Thymus (tissue), 11 donors: ENCODE measurements around the gene AMZ2. TPM values are rescaled to one million over a fixed set of nuclear protein-coding genes. Genes with fewer than 3 reads are reported as not detected.
A peak's percentile ranks its signal among the peaks of the same experiment; 100 is the strongest.
"Not testable (repeated sequence)": the region's sequence is repeated elsewhere in the genome, so short reads cannot be mapped to it uniquely, and the experiment has no call there.

Experiments
- DNase-seq, 9 donors: peaks; one replicate each; pipeline ENCODE4 v3.0.0-alpha.2; 2013; ENCODE audit warnings: low spot score in 9 of 9, low read depth in 6 of 9, missing footprints in 1 of 9
- H3K27ac ChIP-seq, 2 donors: one replicate each; pipeline ENCODE4 v1.5.1; 2013; ENCODE audit warnings: control low read depth in 1 of 2, low read depth in 1 of 2, low read length in 1 of 2, mild to moderate bottlenecking in 1 of 2, moderate library complexity in 1 of 2
- H3K27me3 ChIP-seq, 2 donors: one replicate each; pipeline ENCODE4 v1.5.1; 2013; ENCODE audit warnings: low read length in 1 of 2; ENCODE audit not compliant: control insufficient read depth in 2 of 2, insufficient read depth in 1 of 2
- H3K36me3 ChIP-seq, 2 donors: one replicate each; pipeline ENCODE4 v1.5.1; 2013; ENCODE audit warnings: low read length in 1 of 2, mild to moderate bottlenecking in 1 of 2, moderate library complexity in 1 of 2; ENCODE audit not compliant: control insufficient read depth in 2 of 2, insufficient read depth in 2 of 2
- H3K4me1 ChIP-seq, 2 donors: one replicate each; pipeline ENCODE4 v1.5.1; 2013; ENCODE audit warnings: low read length in 2 of 2; ENCODE audit not compliant: control insufficient read depth in 2 of 2, insufficient read depth in 2 of 2
- H3K4me3 ChIP-seq, 2 donors: one replicate each; pipeline ENCODE4 v1.5.1; 2013; ENCODE audit warnings: low read length in 2 of 2, control low read depth in 1 of 2, mild to moderate bottlenecking in 1 of 2
- H3K9me3 ChIP-seq, 2 donors: one replicate each; pipeline ENCODE4 v1.5.1; 2013; ENCODE audit warnings: low read length in 1 of 2, mild to moderate bottlenecking in 1 of 2; ENCODE audit not compliant: control insufficient read depth in 2 of 2, insufficient read depth in 1 of 2
- WGBS: extraction: QIAGEN DNeasy Blood & Tissue Kit; methylation state at CpG from one replicate; pipeline ENCODE4 v1.1.7; 2013; 5-methylcytosine and 5-hydroxymethylcytosine counted together
- polyA plus RNA-seq: library from polyadenylated mRNA; stranded (reverse); fragments of 200-250 nt; gene quantifications from one replicate; pipeline ENCODE4 v1.2.3, GENCODE V29; 2013
- total RNA-seq: library from RNA; stranded (reverse); fragments of 120-200 nt; gene quantifications from one replicate; pipeline ENCODE4 v1.2.4, GENCODE V29; 2013
- donor health status: healthy.

The AMZ2 gene
- total and polyA plus RNA-seq, 2 donors, result 64.5 to 112 TPM

DNA sequence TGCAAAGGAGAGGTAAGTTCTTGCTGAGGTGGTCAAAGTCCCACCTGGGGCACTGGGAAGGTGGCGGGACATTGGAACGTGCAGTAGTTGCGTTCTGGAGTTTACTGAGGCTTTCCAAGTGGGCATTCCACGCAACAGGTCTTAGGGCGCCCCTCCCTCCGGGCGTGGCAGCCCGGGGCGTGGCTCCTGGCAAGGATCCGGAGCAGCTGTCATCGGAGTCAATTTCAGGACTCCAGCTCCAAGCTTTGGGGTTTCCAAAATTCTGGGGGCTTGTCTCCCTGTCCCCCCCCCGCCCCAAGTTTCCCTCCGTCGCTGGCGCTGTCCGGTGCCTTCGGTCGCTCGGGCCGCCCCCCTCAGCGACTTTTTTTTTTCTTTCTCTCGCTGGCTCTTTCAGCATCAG, 43.1 kb upstream of the AMZ2 start:
- 3% methylated on average over 22 of the region's 22 CpGs for WGBS
- Histone ChIP-seq H3K36me3 (peaks cover 6 to 7% of the 10 kb centered on the region in 2 donors), H3K9me3 (peaks cover 0 to 5% of the 10 kb centered on the region in 2 donors), H3K27me3 (peaks cover 15 to 40% of the 10 kb centered on the region in 2 donors), H3K4me1 (peaks cover 16 to 24% of the 10 kb centered on the region in 2 donors), H3K27ac (peak overlapping the region in 1 of 2 donors; percentile 26), H3K4me3 (peak overlapping the region; percentile 83 to 84)
- DNase-seq, result no peak

- Histone ChIP-seq H3K27me3 (peaks cover 9 to 34% of the 10 kb centered on the region in 2 donors), H3K4me1 (peaks cover 13 to 18% of the 10 kb centered on the region in 2 donors), H3K9me3 (peaks cover 0 to 5% of the 10 kb centered on the region in 2 donors), H3K36me3 (peaks cover 7% of the 10 kb centered on the region in 2 donors), H3K4me3 (peak overlapping the region; percentile 83 to 84), H3K27ac (peak overlapping the region; percentile 93 to 98)
- peak; percentile 81 to 98 (median 94) for DNase-seq
- WGBS, result under 1% methylated on average over 65 of the region's 71 CpGs
Observed at GRCh38 chr17:68205251-68205807, 42.5 kb upstream of the AMZ2 start.

- peak in 3 of 9 donors; percentile 48 to 78 (median 60) for DNase-seq
- Histone ChIP-seq H3K9me3 (no peaks in the 10 kb centered on the region), H3K4me1 (peaks cover 8 to 11% of the 10 kb centered on the region in 2 donors), H3K36me3 (peaks cover 10 to 12% of the 10 kb centered on the region in 2 donors), H3K27me3 (peaks cover 5 to 26% of the 10 kb centered on the region in 2 donors), H3K4me3 (peak overlapping the region; percentile 83 to 84), H3K27ac (peak overlapping the region; percentile 93 to 98)
- under 1% methylated on average over 50 of the region's 50 CpGs for WGBS
Observed at GRCh38 chr17:68205808-68206720, 41.8 kb upstream of the AMZ2 start.

GRCh38 chr17:68207651-68208253, 40.1 kb upstream of the AMZ2 start:
- Histone ChIP-seq H3K4me1 (peaks cover 7% of the 10 kb centered on the region in 2 donors), H3K4me3 (no peak overlapping the region), H3K9me3 (no peaks in the 10 kb centered on the region), H3K36me3 (peaks cover 10 to 12% of the 10 kb centered on the region in 2 donors), H3K27me3 (peaks cover 0 to 16% of the 10 kb centered on the region in 2 donors), H3K27ac (no peak overlapping the region)
- 94% methylated on average over 37 of the region's 37 CpGs for WGBS
- DNase-seq, result no peak

DNA sequence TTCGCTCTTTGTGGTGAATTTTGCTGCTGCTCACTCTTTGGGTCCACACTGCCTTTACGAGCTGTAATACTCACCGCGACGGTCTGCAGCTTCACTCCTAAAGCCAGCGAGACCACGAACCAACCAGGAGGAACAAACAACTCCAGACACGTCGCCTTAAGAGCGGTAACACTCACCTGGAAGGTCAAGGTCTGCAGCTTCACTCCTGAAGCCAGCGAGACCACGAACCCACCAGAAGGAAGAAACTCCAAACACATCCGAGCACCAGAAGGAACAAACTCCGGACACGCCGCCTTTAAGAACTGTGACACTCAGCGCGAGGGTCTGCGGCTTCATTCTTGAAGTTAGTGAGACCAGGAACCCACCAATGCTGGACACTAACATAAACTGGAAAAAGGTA, 39.2 kb upstream of the AMZ2 start:
- H3K4me3 ChIP-seq, H3K9me3 ChIP-seq, DNase-seq, H3K27ac ChIP-seq, H3K4me1 ChIP-seq: not testable (repeated sequence)
- peaks cover 10 to 12% of the 10 kb centered on the region in 2 donors for H3K36me3 ChIP-seq
- peaks cover 0 to 13% of the 10 kb centered on the region in 2 donors for H3K27me3 ChIP-seq
- 96% methylated on average over 19 of the region's 19 CpGs for WGBS

DNA sequence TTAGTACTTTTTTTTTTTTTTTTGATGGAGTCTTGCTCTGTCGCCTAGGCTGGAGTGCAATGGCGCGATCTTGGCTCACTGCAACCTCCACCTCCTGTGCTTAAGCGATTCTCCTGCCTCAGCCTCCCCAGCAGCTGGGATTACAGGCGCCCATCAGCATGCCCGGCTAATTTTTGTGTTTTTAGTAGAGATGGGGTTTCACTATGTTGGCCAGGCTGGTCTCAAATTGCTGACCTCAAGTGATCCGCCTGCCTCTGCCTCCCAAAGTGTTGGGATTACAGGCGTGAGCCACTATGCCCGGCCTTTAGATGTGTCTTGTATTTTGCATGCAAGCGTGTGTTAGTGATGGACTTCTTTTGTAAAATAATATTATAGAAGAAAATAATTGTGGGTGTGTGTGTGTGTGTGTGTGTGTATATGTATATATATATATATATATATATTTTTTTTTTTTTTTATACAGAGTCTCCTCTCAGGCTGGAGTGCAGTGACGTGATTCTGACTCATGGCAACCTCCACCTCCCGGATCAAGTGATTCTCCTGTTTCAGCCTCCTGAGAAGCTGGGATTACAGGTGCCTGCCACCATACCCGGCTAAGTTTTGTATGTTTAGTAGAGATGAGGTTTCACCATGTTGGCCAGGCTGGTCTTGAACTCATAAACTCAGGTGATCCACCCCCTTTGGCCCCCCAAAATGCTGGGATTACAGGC, 38.5 kb upstream of the AMZ2 start:
- WGBS, result 98% methylated on average over 13 of the region's 13 CpGs
- H3K36me3 ChIP-seq, result peaks cover 10 to 12% of the 10 kb centered on the region in 2 donors
- not testable (repeated sequence) for DNase-seq, H3K4me3 ChIP-seq, H3K9me3 ChIP-seq, H3K27ac ChIP-seq, H3K4me1 ChIP-seq, H3K27me3 ChIP-seq

GRCh38 chr17:68210570-68211315, 37.1 kb upstream of the AMZ2 start:
- whole genome bisulfite sequencing, result over 99% methylated on average over 10 of the region's 10 CpGs
- DNase-seq, result no peak
- H3K27ac ChIP-seq, result no peak overlapping the region

More at GRCh38 chr17:68210570-68211315, 37.1 kb upstream of the AMZ2 start:
- Histone ChIP-seq H3K9me3 (no peaks in the 10 kb centered on the region), H3K27me3 (no peaks in the 10 kb centered on the region), H3K4me3 (no peak overlapping the region), H3K36me3 (peaks cover 10 to 12% of the 10 kb centered on the region in 2 donors), H3K4me1 (peaks cover 0 to 3% of the 10 kb centered on the region in 2 donors)
